Erythroblast (primary cell): Measurements from ENCODE around the gene DIO3.

ENCODE experiments used
- GATA1 ChIP-seq: IDR thresholded peaks from 2 replicates; pipeline ENCODE4 v1.6.1; 2011; ENCODE audit warnings: low read depth, mild to moderate bottlenecking, control low read depth, low read length, moderate library complexity
- POLR2A ChIP-seq: IDR thresholded peaks from 2 replicates; pipeline ENCODE4 v1.6.1; 2011; ENCODE audit warnings: mild to moderate bottlenecking, low read length

GRCh38 chr14:101601606-101602465, 40.5 kb downstream of the DIO3 start:
- TF ChIP-seq POLR2A, result no peak
- TF ChIP-seq GATA1, result no peak
